Skeletal muscle tissue (tissue), 4 donors: ENCODE data around the gene MCHR2. TPM values are rescaled to one million over a fixed set of nuclear protein-coding genes. Genes with fewer than 3 reads are reported as not detected.

Experiments used
- H3K27ac ChIP-seq: one replicate; pipeline ENCODE4 v1.7.0; 2013; ENCODE audit warnings: mild to moderate bottlenecking, low read depth, low read length, inconsistent platforms
- H3K27me3 ChIP-seq, 3 donors: one replicate each; pipeline ENCODE4 v1.7.0; 2013; ENCODE audit warnings: low read length in 3 of 3; ENCODE audit not compliant: control insufficient read depth in 3 of 3, insufficient read depth in 3 of 3
- H3K36me3 ChIP-seq, 3 donors: one replicate each; pipeline ENCODE4 v1.7.0; 2013; ENCODE audit warnings: low read length in 3 of 3; ENCODE audit not compliant: control insufficient read depth in 3 of 3, insufficient read depth in 3 of 3
- H3K4me1 ChIP-seq, 3 donors: one replicate each; pipeline ENCODE4 v1.7.0; 2013; ENCODE audit warnings: low read length in 3 of 3, mild to moderate bottlenecking in 3 of 3; ENCODE audit not compliant: control insufficient read depth in 3 of 3, insufficient read depth in 3 of 3
- H3K4me3 ChIP-seq, 3 donors: one replicate each; pipeline ENCODE4 v1.7.0; 2013; ENCODE audit warnings: low read length in 3 of 3
- H3K9ac ChIP-seq, 3 donors: one replicate each; pipeline ENCODE4 v1.7.0; 2013; ENCODE audit warnings: low read length in 3 of 3, mild to moderate bottlenecking in 3 of 3, moderate library complexity in 2 of 3, low read depth in 1 of 3
- H3K9me3 ChIP-seq, 3 donors: one replicate each; pipeline ENCODE4 v1.7.0; 2013; ENCODE audit warnings: low read length in 3 of 3; ENCODE audit not compliant: control insufficient read depth in 3 of 3
- total RNA-seq: library from RNA; depleted of rRNA; stranded (reverse); fragments of >200 nt; gene quantifications from one replicate; pipeline ENCODE4 v1.2.3, GENCODE V29; 2014
- donor health status: Osteomylitis.

Gene MCHR2
- total RNA-seq, 1 donor from 2014 or later, result not detected

GRCh38 chr6:99933129-99933528 is 60.9 kb downstream of the MCHR2 start:
- Histone ChIP-seq H3K9ac (no peak overlapping the region), H3K4me3 (no peak overlapping the region), H3K27ac (no peak overlapping the region), H3K9me3 (no peaks in the 10 kb centered on the region), H3K27me3 (no peaks in the 10 kb centered on the region), H3K36me3 (no peaks in the 10 kb centered on the region), H3K4me1 (no peaks in the 10 kb centered on the region)

GRCh38 chr6:99912657-99913056 is 81.4 kb downstream of the MCHR2 start:
- no peaks in the 10 kb centered on the region for H3K4me1 ChIP-seq
- H3K9ac ChIP-seq, result no peak overlapping the region
- H3K4me3 ChIP-seq, result no peak overlapping the region
- no peaks in the 10 kb centered on the region for H3K9me3 ChIP-seq
- no peaks in the 10 kb centered on the region for H3K36me3 ChIP-seq
- no peak overlapping the region for H3K27ac ChIP-seq
- H3K27me3 ChIP-seq, result no peaks in the 10 kb centered on the region

- no peak overlapping the region for H3K9ac ChIP-seq
- no peak overlapping the region for H3K4me3 ChIP-seq
- no peaks in the 10 kb centered on the region for H3K4me1 ChIP-seq
- H3K9me3 ChIP-seq, result no peaks in the 10 kb centered on the region
- H3K27ac ChIP-seq, result no peak overlapping the region
- H3K36me3 ChIP-seq, result no peaks in the 10 kb centered on the region
- H3K27me3 ChIP-seq, result no peaks in the 10 kb centered on the region
These were observed 88.6 kb downstream of the MCHR2 start for GRCh38 chr6:99905209-99906106.

- no peak overlapping the region for H3K9ac ChIP-seq
- H3K4me3 ChIP-seq, result no peak overlapping the region
- no peak overlapping the region for H3K27ac ChIP-seq
- no peaks in the 10 kb centered on the region for H3K36me3 ChIP-seq
- H3K9me3 ChIP-seq, result no peaks in the 10 kb centered on the region
- no peaks in the 10 kb centered on the region for H3K4me1 ChIP-seq
- H3K27me3 ChIP-seq, result no peaks in the 10 kb centered on the region
These were observed 92.2 kb downstream of the MCHR2 start for GRCh38 chr6:99901596-99902384.

- no peaks in the 10 kb centered on the region for H3K36me3 ChIP-seq
- no peak overlapping the region for H3K27ac ChIP-seq
- H3K9me3 ChIP-seq, result no peaks in the 10 kb centered on the region
- H3K4me1 ChIP-seq, result no peaks in the 10 kb centered on the region
- no peak overlapping the region for H3K4me3 ChIP-seq
- H3K9ac ChIP-seq, result no peak overlapping the region
- no peaks in the 10 kb centered on the region for H3K27me3 ChIP-seq
These were observed 99.2 kb downstream of the MCHR2 start for GRCh38 chr6:99894815-99895214.

GRCh38 chr6:99887066-99887465 is 107.0 kb downstream of the MCHR2 start:
- no peak overlapping the region for H3K4me3 ChIP-seq
- no peaks in the 10 kb centered on the region for H3K36me3 ChIP-seq
- no peak overlapping the region for H3K27ac ChIP-seq
- H3K9me3 ChIP-seq, result no peaks in the 10 kb centered on the region
- no peak overlapping the region for H3K9ac ChIP-seq
- H3K27me3 ChIP-seq, result no peaks in the 10 kb centered on the region
- no peaks in the 10 kb centered on the region for H3K4me1 ChIP-seq

- Histone ChIP-seq H3K4me1 (no peaks in the 10 kb centered on the region), H3K27ac (no peak overlapping the region), H3K4me3 (no peak overlapping the region), H3K9ac (no peak overlapping the region), H3K9me3 (no peaks in the 10 kb centered on the region), H3K27me3 (peaks cover 0 to 3% (median 0%) of the 10 kb centered on the region in 3 donors), H3K36me3 (no peaks in the 10 kb centered on the region)
These were observed 109.0 kb downstream of the MCHR2 start for GRCh38 chr6:99885051-99885450.

GRCh38 chr6:99882128-99882702 is 111.8 kb downstream of the MCHR2 start:
- H3K27ac ChIP-seq, result no peak overlapping the region
- no peaks in the 10 kb centered on the region for H3K4me1 ChIP-seq
- peaks cover 0 to 3% (median 3%) of the 10 kb centered on the region in 3 donors for H3K27me3 ChIP-seq
- H3K4me3 ChIP-seq, result no peak overlapping the region
- no peaks in the 10 kb centered on the region for H3K9me3 ChIP-seq
- no peaks in the 10 kb centered on the region for H3K36me3 ChIP-seq
- H3K9ac ChIP-seq, result no peak overlapping the region

GRCh38 chr6:99879431-99879830 is 114.6 kb downstream of the MCHR2 start:
- Histone ChIP-seq H3K9me3 (no peaks in the 10 kb centered on the region), H3K9ac (no peak overlapping the region), H3K36me3 (no peaks in the 10 kb centered on the region), H3K4me3 (no peak overlapping the region), H3K27ac (no peak overlapping the region), H3K4me1 (no peaks in the 10 kb centered on the region), H3K27me3 (peaks cover 0 to 3% (median 3%) of the 10 kb centered on the region in 3 donors)

- peaks cover 0 to 3% (median 0%) of the 10 kb centered on the region in 3 donors for H3K27me3 ChIP-seq
- H3K4me3 ChIP-seq, result no peak overlapping the region
- H3K9ac ChIP-seq, result no peak overlapping the region
- no peak overlapping the region for H3K27ac ChIP-seq
- H3K9me3 ChIP-seq, result no peaks in the 10 kb centered on the region
- no peaks in the 10 kb centered on the region for H3K4me1 ChIP-seq
- H3K36me3 ChIP-seq, result no peaks in the 10 kb centered on the region
These were observed 119.0 kb downstream of the MCHR2 start for GRCh38 chr6:99875068-99875467.
